Endothelial cell of hepatic sinusoid (primary cell): ENCODE measurements around the gene MYL9.
"Not testable (repeated sequence)": the region's sequence is repeated elsewhere in the genome, so short reads cannot be mapped to it uniquely, and the experiment has no call there.

Experiments
- in situ Hi-C: cut with HindIII; loops from 2 replicates; pipeline ENCODE4 v1.10.0; 2017; ENCODE audit warnings: low sequenced_read_pairs

Gene MYL9

DNA sequence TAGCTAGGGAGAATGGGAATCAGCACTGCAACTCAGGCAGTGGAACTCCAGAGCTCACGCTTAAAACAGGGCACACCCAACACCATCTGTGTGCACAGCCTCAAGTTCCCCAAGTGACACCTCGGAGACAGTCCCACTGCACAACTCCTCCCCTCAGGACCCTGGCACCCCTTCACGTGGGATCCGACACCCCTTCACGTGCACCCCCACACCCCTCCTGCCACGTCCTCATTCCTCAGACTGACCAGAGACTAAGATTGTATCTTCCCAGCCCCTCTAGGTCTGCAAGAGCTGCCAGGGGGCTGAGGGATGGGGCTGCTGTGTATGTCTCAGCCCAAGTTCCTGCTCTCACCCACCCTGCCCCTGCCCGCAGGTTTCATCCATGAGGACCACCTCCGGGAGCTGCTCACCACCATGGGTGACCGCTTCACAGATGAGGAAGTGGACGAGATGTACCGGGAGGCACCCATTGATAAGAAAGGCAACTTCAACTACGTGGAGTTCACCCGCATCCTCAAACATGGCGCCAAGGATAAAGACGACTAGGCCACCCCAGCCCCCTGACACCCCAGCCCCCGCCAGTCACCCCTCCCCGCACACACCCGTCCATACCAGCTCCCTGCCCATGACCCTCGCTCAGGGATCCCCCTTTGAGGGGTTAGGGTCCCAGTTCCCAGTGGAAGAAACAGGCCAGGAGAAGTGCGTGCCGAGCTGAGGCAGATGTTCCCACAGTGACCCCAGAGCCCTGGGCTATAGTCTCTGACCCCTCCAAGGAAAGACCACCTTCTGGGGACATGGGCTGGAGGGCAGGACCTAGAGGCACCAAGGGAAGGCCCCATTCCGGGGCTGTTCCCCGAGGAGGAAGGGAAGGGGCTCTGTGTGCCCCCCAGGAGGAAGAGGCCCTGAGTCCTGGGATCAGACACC is 7.6 kb downstream of the MYL9 start:
- in situ Hi-C loops: no loop called here

DNA sequence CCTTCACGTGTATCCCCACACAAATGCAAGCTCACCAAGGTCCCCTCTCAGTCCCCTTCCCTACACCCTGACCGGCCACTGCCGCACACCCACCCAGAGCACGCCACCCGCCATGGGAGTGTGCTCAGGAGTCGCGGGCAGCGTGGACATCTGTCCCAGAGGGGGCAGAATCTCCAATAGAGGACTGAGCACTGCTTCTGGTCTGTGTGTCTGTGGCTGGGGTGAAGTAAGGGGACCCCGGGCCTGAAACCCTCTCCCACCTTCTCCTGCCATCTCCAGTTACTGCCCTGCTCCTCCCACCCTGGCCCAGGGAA is 8.3 kb downstream of the MYL9 start:
- in situ Hi-C loops: no loop called here

DNA sequence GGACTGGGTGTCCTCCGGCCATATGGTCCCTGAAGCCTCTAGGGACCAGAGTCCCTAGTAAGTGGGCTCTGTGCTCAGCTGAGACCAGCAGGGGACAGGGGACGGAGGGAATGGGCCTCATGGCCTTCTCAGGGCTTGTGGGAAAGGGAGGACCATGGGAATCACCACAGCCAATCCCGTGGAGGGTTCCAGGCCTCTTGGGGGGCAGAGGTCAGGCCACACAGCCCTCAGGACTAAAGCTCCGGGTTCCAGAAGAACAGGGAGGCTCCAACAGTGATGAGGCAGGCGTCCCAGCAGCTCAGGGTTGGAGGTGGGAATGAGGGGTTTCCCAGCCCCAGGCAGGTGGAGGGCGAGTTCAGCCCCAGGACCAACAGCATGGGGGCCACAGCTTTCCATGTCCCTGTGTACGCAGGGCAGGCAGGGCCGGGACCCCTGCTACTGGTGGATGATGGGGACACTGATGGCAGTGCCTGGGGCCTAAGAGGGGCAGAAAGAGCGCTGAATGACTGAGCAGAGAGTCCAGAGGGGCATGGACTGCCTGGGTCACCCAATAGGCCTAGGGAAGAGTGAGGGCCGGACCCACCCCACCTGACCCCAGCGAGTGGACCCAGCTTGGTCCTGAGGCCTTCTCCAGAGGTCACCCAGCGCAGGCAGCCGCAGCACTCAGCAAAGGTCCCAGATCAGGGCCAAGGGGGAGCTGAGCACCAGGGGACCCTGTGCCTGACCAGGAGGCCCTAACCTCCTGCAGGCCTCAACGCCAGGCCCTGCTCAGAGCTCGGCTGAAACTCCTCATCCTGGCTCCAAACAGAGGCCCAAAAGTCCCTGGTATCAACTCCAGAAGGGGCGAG is 8.8 kb downstream of the MYL9 start:
- in situ Hi-C loops: loop anchor here (5.0 kb wide), 2 partner anchors 37 to 97 kb away; partner anchors contain the start of gene SLA2

DNA sequence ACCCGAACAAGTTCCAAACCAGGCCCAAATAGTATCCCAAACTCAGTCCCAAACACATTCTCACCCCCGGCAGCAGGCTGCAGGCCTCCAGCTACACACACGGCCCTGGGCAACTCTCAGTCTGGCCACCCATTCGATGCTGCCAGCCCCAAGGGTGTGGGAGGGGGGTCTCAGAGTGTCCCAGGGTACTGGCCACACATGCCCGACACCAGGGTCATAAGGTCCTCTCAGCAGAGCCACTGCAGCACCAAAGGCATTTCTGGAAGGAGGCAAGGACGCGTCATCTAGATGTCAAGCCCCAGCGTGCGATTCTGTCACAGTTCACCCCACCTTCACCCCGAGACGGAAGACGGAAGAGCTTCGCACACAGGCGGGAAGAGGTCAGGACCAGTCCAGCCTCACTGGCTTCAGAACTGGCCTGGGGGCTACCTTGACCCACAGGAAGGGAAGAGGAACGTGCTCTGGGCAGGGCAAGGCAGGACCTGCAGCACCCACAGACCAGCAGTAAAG is 9.5 kb downstream of the MYL9 start:
- in situ Hi-C loops: loop anchor here (5.0 kb wide), 2 partner anchors 36 to 96 kb away; partner anchors contain the start of gene SLA2

DNA sequence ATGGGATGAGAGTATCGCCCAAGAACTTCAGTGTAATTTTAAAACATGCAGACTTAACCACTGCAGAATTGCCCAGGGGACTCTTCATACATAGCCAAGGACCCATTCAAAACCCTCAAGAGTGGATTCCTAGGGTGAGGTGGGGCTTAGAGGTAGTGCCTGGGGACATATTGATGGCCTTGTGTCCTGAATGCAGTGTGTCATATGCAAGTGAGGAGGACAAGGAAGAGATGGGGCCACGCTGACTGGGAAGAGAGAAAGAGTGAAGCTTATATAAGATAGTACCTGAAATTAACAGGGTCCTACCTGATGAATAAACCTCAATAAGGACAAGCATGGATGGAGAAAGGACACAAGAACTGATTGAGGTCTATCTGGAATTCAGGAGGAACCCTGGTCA is 13.9 kb downstream of the MYL9 start:
- in situ Hi-C loops: no loop called here

DNA sequence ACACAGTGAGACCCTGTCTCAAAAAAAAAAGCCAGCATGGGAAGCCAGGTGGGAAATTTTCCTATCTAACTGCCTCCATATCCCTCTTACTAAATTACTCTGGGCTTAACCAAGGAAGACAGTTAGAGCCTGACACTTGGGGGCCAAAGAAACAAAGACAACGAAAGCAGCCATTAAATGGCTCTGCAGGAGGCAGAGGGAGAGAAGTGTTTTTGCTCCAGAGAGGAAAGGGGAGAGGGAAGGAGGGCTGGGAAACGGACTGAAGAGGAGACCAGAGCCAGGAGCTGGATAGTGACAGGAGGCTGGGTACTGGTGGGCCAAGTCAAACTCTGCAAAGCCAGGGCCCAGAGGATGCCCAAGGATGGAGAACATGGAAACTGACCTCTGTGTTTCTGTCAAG is 21.4 kb downstream of the MYL9 start:
- in situ Hi-C loops: no loop called here

DNA sequence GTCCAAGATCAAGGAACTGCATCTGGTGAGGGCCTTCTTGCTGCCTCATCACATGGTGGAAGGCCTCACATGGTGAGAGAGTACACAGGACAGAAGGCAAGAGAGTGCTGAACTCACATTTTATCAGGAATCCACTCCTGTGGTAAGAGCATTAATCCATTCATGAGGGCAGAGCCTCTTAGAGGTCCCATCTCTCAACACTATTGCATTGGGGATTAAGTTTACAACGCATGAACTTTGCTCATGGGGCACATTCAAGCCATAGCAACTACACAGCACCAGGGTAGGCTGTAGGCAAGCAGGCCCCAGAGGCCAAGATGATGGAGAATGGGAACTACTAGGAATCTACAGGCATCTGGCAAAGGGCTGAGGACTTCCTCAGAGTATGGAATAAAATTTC is 22.1 kb downstream of the MYL9 start:
- in situ Hi-C loops: no loop called here

DNA sequence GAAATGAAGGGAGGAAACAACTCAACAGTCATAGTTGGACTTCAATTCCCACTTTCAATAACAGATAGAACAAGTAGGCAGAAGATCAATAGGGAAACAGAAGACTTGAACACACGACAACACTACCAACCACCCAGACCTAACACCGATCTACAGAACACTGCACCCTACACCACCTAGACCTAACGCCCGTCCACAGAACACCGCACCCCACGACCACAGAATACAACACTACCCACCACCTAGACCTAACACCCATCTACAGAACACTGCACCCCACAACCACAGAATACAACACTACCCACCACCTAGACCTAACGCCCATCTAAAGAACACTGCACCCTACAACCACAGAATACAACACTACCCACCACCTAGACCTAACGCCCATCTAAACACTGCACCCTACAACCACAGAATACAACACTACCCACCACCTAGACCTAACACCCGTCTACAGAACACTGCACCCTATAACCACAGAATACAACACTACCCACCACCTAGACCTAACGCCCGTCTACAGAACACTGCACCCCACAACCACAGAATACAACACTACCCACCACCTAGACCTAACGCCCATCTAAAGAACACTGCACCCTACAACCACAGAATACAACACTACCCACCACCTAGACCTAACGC is 22.9 kb downstream of the MYL9 start:
- in situ Hi-C loops: not testable (repeated sequence)

DNA sequence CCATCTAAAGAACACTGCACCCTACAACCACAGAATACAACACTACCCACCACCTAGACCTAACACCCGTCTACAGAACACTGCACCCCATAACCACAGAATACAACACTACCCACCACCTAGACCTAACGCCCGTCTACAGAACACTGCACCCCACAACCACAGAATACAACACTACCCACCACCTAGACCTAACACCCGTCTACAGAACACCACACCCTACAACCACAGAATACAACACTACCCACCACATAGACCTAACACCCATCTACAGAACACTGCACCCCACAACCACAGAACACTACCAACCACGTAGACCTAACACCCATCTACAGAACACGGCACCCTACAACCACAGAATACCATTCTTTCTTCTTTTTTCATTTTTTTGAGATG is 23.4 kb downstream of the MYL9 start:
- in situ Hi-C loops: not testable (repeated sequence)

DNA sequence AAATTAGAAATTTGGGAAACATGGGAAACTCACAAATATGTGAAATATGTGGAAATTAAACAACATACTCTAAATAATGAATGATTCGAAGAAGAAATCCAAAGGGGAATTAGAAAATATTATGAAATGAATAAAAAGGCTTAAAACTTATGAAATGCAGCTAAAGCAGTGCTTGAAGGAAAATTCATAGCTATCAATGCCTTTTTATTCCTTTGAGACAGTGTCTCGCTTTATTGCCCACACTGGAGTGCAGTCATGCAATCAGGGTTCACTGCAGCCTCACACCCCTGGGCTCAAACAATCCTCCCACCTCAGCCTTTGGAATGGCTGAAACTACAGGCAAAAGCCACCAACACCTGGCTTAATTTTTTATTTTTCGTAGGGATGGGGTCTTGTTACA is 24.2 kb downstream of the MYL9 start:
- in situ Hi-C loops: no loop called here

DNA sequence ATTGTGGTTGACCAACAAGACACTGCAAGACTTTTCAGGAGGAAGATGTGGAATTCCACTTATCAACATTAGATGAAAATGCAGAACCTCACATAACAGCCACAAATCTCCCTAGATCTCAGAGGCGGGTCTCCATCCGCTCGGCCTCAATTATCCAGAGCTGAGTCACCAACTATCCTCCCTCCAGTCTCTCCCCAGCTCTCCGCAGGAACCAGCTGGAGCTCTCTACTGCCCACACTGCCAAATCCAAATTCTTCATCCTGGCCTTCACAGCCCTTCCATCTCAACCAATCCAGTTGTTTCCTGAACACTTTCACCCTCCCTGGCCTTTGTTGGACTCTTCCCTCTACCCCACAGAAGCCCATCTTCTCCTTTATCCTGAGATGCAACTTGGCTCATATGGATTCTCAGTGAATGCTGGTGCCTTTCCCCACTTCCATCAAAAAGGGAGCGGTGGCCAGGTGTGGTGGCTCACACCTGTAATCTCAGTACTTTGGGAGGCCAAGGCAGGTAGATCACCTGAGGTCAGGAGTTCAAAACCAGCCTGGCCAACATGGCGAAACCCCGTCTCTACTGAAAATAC is 28.6 kb downstream of the MYL9 start:
- in situ Hi-C loops: no loop called here

DNA sequence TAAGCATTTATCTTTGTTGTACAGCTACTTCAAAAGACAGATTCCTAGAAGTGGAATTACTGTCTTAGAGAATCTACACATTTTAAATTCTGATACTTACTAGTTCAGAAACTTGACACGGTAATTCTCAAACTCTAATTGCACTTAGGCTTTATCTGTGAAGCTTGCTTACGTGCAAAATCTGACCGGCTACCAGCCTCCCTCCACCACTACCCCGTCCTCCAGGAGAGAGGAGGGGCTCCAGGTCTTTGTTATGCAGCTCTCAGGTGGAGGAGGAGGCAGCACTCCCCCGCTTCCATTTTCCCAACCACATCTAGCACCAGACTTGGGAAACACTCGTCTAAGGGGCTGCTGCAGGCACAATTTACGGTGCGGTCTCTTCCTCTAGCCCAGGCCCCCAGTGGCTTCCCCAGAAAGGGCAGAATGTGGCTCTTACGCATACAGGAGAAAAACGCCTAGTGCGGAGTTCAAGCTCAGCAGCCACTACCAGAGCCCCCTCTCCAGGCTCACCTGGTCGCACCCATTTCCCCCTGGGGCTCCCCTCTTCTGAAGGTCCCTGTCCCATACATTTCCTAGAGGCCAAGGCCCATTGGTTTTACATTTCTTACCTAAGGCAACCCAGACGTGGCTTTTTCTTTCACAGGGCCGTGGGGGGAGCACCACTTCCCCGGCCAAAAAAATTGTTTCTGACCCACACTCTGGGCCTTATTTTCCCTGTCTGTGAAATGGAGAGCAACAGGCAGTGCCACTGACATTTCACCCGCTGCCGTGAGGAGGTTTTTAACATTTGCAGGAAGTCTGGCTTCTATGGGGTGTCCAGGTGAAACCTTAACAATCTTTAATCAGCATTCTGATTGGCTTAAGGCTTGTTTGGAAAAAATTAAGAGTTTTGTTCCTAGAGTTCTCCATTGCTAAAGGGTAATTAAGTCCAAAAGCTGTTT is 30.5 kb downstream of the MYL9 start:
- in situ Hi-C loops: no loop called here

DNA sequence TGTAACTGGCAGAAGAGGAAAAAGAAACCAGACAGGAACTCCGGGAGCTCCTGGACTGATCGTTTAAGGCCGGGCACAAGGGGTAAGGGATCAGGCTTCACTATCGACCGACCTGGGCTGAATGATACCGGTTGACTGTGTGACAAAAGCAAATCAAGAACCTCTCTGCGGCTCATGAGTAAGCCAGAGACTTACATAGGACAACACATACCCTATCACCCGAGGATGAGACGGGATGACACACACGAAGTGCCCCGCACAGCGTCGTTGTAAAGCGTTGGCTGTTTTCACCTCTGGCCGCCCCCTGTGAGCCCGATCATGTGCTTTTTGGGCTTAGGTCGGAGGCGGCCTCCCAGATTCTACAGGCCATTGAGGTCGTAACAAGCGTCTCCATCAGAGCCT is 31.4 kb downstream of the MYL9 start:
- in situ Hi-C loops: no loop called here

DNA sequence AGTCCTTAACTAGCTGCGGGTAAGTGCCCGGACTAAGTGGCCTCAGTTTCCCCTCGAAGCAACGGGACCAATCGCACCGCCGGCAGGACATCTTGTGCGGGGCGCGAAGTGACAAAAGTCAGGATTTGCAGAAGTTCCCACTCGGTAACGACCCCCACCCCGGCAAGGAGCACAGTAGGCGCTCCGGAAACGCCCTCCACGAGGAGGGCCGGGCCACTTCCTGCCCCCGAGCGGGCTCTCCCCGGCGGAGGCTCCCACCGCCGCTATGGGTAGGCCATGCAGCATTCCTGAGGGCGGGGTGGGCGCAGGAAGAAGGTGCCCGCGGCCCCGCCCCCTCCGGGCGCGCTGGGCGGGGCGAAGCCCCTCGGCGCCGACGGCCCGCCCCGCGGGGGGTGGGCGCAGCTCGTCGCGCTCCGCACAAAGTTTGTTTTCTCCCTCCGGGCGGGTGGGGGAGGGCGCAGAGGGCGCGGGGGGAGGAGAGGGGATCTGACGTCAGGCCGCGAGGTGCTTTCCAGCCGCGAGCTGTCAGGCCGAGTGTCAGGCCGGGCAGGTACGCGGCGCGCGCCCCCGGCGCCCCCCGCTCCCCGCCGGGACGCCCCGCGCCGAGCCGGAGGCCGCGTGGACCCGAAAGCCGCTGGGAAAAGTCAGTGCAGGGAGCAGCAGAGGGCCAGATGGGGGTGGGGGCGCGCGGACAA is 31.9 kb downstream of the MYL9 start, which contains the start of gene TGIF2:
TSS of gene TGIF2 (plus strand) at position 495 of the 695 bp plus-strand sequence. CDS start 5,178 bp downstream, outside the sequence.
- in situ Hi-C loops: no loop called here

DNA sequence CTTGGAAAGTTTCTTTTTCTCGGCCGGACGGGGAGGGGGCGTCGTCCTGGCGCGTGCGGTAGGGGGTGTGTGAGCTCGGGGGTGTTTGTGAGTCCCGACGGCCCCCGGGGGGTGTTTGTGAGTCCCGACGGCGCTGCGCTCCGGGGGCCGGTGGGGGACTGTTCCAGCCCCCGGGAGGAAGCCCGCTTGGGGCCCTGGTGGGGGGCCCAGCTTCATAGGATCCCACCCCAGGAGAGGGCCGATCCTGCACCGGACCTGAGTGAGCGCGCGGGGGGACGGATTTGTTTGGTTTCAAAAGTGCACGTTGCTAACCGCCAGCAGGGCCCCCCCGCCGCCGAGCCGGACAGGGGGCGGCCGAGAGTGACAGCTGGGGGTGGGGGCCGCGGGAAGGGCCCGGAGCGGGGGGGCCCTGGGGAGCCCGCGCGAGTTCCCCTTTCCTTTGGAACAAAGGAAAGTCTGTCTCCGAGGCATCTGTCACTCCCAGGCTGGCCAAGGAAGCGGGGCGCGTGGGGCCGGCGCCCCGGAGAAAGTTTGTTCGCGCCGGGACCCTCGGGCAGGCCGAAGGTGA is 32.6 kb downstream of the MYL9 start:
- in situ Hi-C loops: no loop called here

DNA sequence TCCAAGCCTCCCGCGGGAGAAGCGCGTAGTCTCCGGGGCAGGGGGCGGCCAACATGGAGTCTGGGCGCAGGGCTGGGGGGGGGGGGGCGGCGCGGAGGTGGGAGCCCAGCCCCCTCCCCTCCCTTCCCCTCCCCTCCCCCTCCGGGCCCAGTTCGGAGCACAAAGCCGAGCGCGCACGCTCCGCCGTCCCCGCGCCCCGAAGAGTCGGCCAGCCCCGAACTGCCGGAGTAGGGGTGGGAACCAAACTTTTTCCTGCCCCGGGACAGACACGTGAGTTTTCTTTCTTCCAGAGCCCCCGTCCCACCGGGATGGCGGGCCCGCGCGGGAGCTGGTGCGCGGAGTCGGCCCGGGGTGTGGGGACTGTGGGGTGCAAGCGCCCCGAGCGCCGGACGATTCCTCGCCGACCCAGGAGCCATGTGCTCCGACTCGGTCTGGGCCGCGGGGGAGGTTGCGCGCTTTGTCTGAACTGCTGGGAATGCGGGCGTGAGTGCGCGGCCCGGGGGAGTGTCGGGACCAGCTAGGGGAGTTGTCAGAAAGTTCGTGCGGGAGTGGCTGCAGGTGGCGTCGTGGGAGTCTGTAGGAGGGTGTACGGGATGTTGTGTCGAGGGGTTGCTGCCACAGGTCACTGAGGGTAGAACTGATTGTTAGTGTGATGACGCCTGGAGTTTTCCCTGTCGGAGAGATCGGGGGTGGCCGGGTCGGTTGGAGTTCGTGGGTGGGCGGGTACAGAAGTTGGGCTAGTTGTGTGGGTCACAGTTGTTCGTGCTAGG is 33.2 kb downstream of the MYL9 start:
- in situ Hi-C loops: no loop called here

DNA sequence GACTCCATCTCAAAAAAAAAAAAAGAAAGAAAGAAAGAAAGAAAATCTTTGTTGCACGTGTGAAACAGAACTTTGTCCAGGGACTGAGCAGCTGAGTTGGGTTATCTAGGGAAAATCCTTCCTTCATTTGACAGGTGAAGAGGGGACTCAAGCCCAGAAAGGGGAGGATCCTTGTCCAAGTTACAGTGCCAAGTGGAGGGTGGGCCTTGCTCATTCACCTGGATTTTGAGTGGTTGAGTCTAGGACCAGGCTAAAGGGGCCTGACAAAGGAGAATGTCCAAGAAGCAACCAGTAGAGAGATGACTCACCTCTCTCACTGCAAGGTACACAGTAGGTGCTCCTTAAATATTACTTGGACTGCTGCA is 34.7 kb downstream of the MYL9 start:
- in situ Hi-C loops: no loop called here
